ENCODE measurements around the gene PPP1R12B.
"Not testable (repeated sequence)": the region's sequence is repeated elsewhere in the genome, so short reads cannot be mapped to it uniquely, and the experiment has no call there.

The PPP1R12B gene

GRCh38 chr1:202624781-202625108, 276.2 kb downstream of the PPP1R12B start:
- no peaks in the 10 kb centered on the region for H3K9me3 Mint-ChIP-seq
- no peak overlapping the region for H3K27ac Mint-ChIP-seq
- peaks cover 33% of the 10 kb centered on the region in 2 donors for H3K4me1 Mint-ChIP-seq
- no peak for ATAC-seq (replicated peaks)
- no peak for DNase-seq
- no peak overlapping the region for H3K4me3 Mint-ChIP-seq
- no peaks in the 10 kb centered on the region for H3K36me3 Mint-ChIP-seq
- H3K27me3 Mint-ChIP-seq = peaks cover 9 to 15% of the 10 kb centered on the region in 2 donors

DNA sequence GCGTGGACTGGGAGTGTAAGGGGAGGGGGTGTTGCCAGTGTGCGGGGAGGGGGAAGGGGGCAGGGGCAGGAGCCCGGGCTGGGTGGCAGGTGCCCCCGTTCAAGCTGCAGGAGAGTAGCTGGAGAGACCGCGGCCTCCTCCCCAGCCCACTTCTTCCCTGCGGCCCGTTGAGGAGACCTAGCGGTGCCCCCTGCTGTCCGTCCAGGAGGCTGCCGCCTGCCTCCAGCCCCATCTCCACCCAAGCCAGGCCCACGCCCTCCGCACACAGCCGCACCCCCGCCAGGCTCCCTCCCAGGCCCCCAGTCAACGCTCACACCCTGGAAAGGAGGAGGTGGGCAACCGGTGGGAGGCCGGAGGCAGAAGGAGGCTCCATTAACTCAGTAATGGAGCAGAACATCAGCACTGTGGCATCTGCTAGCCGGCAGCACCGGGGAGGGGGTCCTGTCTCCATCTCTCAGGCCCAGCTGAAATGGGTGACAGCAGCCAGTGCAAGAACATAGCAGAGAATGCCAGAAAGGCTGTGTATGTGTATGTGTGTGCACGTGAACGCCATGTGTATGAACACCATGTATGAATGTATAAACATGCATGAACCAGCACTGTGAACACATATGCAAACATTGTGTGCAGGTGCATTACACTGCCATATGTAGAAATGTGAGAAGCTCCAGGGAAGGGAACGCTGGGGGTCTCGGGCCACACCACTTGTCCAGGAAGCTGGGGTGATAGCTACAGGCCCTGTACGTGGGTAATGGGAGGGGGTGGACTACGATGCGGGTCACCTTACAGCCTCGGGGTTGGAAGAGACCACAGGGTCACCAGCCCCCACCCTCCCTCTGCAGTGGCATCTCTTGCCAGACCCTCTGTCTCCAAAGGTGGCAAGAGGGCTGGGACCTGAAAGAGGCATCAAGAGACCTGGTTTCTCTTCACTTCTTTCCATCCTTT, 277.2 kb downstream of the PPP1R12B start:
- Mint-ChIP-seq H3K4me3 (no peak overlapping the region), H3K27me3 (peaks cover 12 to 19% of the 10 kb centered on the region in 2 donors)
- DNase-seq = peak; percentile 64

DNA sequence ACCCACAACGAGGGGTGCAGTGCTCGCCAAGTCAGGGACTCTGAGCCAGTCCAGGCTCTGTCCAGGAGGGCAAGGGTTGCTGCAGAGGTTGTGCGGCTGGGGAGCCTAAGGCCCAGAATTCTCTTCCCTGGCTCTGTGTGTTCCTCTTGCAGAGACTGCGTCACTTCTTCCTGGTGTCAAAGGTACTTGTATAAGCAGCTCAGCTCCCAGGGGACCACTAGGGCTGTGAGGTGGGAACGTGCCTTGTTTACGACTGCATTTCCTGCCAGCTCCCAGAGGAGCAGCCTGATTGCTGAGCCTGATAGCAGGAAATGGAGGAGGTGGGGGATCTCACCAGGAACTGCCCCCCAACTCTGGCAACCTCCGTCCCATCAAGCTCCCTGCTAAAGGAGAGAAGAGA, 278.5 kb downstream of the PPP1R12B start:
- H3K9me3 Mint-ChIP-seq, H3K36me3 Mint-ChIP-seq, H3K4me3 Mint-ChIP-seq: not testable (repeated sequence)
- peaks cover 17 to 25% of the 10 kb centered on the region in 2 donors for H3K27me3 Mint-ChIP-seq
- peak; percentile 38 for DNase-seq
- peak; percentile 33 to 42 for ATAC-seq (replicated peaks)
- peak overlapping the region; percentile 32 for H3K27ac Mint-ChIP-seq
- peaks cover 49 to 55% of the 10 kb centered on the region in 2 donors for H3K4me1 Mint-ChIP-seq

More for the DNA sequence above, 277.2 kb downstream of the PPP1R12B start:
- Mint-ChIP-seq H3K9me3 (no peaks in the 10 kb centered on the region), H3K36me3 (no peaks in the 10 kb centered on the region), H3K27ac (no peak overlapping the region), H3K4me1 (peaks cover 38 to 42% of the 10 kb centered on the region in 2 donors)
- ATAC-seq (replicated peaks) = peak; percentile 83

DNA sequence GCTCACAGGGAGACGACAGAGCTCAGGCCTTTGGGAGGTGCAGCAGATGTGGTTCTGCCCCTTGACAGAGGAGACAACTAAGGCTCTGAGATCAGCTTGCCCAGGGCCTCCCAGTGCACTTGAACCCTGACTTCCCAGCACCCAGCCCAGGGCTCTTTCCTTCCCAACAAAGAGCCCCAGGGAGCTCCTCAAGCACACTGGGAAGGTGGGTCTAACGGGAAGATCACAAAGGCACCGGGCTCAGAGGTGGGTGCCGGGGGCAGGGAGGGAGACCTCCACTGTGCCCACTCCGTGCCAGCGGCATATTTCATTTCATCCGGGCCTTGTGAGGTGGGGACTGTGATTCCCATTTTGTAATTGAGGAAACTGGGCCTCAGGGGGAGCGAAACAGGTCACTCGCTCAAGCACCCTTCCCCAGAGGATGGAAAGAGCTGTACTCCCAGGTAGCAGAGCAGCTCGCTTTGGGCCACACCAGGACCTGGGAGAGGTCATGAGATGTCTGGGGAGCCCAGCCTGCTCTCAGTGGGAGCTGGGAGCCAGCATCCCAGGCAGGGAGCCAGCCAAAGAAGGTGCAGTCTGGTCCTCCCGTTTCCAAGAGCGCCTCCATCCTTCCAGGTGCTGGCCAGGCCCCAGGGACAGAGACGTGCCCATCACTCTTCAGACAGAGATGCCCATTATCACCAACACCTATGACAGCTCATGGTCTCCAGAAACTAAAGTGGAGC, 279.5 kb downstream of the PPP1R12B start:
- Mint-ChIP-seq H3K4me1 (peaks cover 52 to 58% of the 10 kb centered on the region in 2 donors), H3K9me3 (no peaks in the 10 kb centered on the region), H3K36me3 (no peaks in the 10 kb centered on the region), H3K27me3 (peaks cover 22 to 35% of the 10 kb centered on the region in 2 donors), H3K27ac (no peak overlapping the region), H3K4me3 (no peak overlapping the region)
- no peak for DNase-seq
- ATAC-seq (replicated peaks) = no peak

- peaks cover 50 to 58% of the 10 kb centered on the region in 2 donors for H3K4me1 Mint-ChIP-seq
- no peaks in the 10 kb centered on the region for H3K9me3 Mint-ChIP-seq
- peaks cover 27 to 42% of the 10 kb centered on the region in 2 donors for H3K27me3 Mint-ChIP-seq
- ATAC-seq (replicated peaks) (peak; percentile 9 to 12), DNase-seq (no peak)
- peak overlapping the region in 1 of 2 donors; percentile 19 for H3K4me3 Mint-ChIP-seq
- H3K27ac Mint-ChIP-seq = no peak overlapping the region
- H3K36me3 Mint-ChIP-seq = no peaks in the 10 kb centered on the region
These were observed 280.2 kb downstream of the PPP1R12B start for GRCh38 chr1:202628646-202629215.

DNA sequence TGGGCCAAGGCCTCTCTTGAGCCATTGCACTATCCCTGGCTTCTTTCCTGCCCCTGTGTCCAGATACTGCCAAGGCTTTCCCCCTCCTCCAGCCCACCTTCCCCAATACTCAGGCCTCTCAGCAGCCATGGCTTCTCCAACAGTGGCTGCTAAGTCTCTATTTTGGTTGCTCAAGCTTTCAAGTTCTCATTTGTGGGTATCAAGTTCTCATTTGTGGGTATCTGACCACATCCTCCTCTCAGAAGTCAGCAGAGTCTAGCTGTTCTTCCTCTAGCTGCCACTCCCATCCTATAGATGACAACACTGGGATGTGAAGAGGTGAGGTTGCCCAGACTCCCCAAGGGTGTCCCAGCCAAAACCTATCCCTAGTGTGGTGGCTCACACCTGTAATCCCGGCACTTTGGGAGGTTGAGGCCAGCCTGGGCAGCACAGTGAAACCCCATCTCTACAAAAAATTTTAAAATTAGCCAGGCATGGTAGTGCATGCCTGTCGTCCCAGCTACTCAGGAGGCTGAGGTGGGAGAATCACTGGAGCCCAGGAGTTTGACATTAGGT, 280.8 kb downstream of the PPP1R12B start:
- Mint-ChIP-seq H3K27me3 (peaks cover 30 to 44% of the 10 kb centered on the region in 2 donors), H3K4me3 (peak overlapping the region in 1 of 2 donors; percentile 19), H3K4me1 (peaks cover 50 to 58% of the 10 kb centered on the region in 2 donors)
- DNase-seq (peak; percentile 16), ATAC-seq (replicated peaks) (peak; percentile 81 to 83)
- H3K9me3 Mint-ChIP-seq, H3K27ac Mint-ChIP-seq, H3K36me3 Mint-ChIP-seq: not testable (repeated sequence)

- Mint-ChIP-seq H3K4me1 (peaks cover 50 to 58% of the 10 kb centered on the region in 2 donors), H3K27me3 (peaks cover 35 to 52% of the 10 kb centered on the region in 2 donors)
- not testable (repeated sequence) for ATAC-seq (replicated peaks); H3K4me3 Mint-ChIP-seq; H3K9me3 Mint-ChIP-seq; H3K36me3 Mint-ChIP-seq; H3K27ac Mint-ChIP-seq; DNase-seq
These were observed 281.6 kb downstream of the PPP1R12B start for GRCh38 chr1:202630096-202630495.

DNA sequence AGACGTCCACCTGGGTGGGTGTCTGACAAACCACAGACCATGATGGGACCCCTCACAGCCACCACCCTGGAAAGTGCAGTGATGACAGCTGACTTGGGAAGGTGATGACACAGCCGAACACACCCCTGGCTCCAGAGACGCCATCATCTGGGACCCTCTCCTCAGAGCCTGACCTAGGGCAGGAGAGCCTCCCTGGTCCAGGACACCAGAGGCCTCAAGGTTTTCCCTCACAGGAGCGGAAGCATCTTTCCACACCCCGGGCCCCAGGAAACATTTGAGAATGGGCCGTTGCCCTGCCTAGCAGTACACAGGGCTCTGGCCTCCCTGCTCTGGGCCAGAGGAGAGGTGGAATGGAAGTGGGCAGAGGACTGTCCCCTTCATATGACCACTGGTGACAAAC, 282.0 kb downstream of the PPP1R12B start:
- no peak overlapping the region for H3K27ac Mint-ChIP-seq
- no peak for ATAC-seq (replicated peaks)
- no peak overlapping the region for H3K4me3 Mint-ChIP-seq
- H3K27me3 Mint-ChIP-seq = peaks cover 40 to 56% of the 10 kb centered on the region in 2 donors
- no peaks in the 10 kb centered on the region for H3K9me3 Mint-ChIP-seq
- no peak for DNase-seq
- H3K36me3 Mint-ChIP-seq = no peaks in the 10 kb centered on the region
- peaks cover 49 to 58% of the 10 kb centered on the region in 2 donors for H3K4me1 Mint-ChIP-seq

- H3K4me3 Mint-ChIP-seq = no peak overlapping the region
- no peaks in the 10 kb centered on the region for H3K9me3 Mint-ChIP-seq
- no peak overlapping the region for H3K27ac Mint-ChIP-seq
- DNase-seq = no peak
- peaks cover 45 to 58% of the 10 kb centered on the region in 2 donors for H3K4me1 Mint-ChIP-seq
- no peak for ATAC-seq (replicated peaks)
- H3K27me3 Mint-ChIP-seq = peaks cover 46 to 64% of the 10 kb centered on the region in 2 donors
- H3K36me3 Mint-ChIP-seq = no peaks in the 10 kb centered on the region
These were observed 282.8 kb downstream of the PPP1R12B start for GRCh38 chr1:202631076-202631923.

GRCh38 chr1:202632241-202632640, 283.7 kb downstream of the PPP1R12B start:
- no peak for ATAC-seq (replicated peaks)
- Mint-ChIP-seq H3K9me3 (no peaks in the 10 kb centered on the region), H3K36me3 (no peaks in the 10 kb centered on the region), H3K27ac (no peak overlapping the region), H3K4me1 (peaks cover 37 to 50% of the 10 kb centered on the region in 2 donors), H3K4me3 (no peak overlapping the region), H3K27me3 (peaks cover 50 to 69% of the 10 kb centered on the region in 2 donors)
- DNase-seq = no peak

DNA sequence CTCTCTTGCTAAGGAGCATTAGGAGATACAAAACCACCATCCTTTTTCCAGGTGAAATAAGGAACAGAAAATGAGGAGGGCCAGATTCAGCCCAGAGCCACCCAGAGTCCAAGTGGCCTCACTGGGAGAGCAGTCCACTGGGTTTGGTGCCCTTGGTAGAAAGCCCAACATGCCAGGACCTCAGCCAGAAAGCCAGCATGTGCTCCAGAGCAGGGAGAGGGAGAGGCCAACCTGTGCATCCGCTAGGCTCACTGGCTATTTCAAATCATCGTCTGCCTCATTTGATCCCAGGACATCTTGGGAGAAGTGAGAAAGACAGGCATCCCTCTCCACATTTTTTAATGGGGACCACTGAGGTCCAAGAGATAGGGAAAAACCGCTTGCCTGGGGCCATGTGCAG, 287.7 kb downstream of the PPP1R12B start:
- not testable (repeated sequence) for H3K36me3 Mint-ChIP-seq; H3K4me3 Mint-ChIP-seq; H3K9me3 Mint-ChIP-seq; H3K27ac Mint-ChIP-seq; ATAC-seq (replicated peaks); DNase-seq
- H3K27me3 Mint-ChIP-seq = peaks cover 80 to 88% of the 10 kb centered on the region in 2 donors
- H3K4me1 Mint-ChIP-seq = peaks cover 11% of the 10 kb centered on the region in 2 donors

DNA sequence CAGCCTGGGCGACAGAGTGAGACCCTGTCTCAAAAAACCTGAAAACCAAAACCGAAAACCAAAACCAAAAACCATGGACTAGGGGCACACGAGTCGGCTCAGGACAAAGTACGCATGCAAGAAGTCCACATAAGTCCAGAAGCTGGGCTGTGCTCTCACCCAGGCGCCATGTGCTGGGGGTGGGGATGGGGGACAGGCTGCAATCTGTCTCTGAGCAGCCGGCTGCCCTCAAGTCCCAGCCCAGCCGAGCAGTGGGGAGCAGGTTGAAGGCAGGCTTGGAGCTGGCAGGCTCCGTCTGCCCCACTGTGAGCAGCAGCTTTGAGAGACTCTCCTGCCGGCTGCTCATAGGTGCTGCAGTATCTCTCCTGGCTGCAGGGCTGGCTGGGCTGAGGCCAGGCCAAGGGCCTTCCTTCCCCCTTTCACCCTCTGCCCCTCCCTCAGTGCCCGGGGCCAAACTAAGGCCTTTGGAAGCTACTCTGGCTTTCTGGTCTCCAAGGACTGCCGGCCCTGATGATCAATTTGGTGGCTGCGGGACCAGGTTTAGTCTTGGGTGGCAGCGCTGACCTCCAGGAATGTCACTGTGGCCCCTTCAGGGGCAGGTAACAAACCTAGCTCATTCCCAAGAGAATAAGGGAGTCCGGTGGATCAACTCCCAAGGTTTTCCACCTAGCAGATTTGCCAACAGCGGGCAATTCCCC, 289.0 kb downstream of the PPP1R12B start:
- not testable (repeated sequence) for H3K27ac Mint-ChIP-seq; H3K4me1 Mint-ChIP-seq; H3K4me3 Mint-ChIP-seq; H3K9me3 Mint-ChIP-seq; H3K36me3 Mint-ChIP-seq; DNase-seq; ATAC-seq (replicated peaks)
- H3K27me3 Mint-ChIP-seq = peaks cover 80 to 88% of the 10 kb centered on the region in 2 donors
